K562 (cell line): ENCODE results near the gene RBM20. TPM values are rescaled to one million over a fixed set of nuclear protein-coding genes. Genes with fewer than 3 reads are reported as not detected.

Experiments used
- ATAC-seq: fragments of 200-7000 bp; cut with Tn5 transposase; 3 replicates; pipeline ENCODE4 v1.9.1; 2020; ENCODE audit warnings: moderate library complexity
- BruUV-seq: library from RNA; stranded (reverse); fragments of 400-500 nt; replicated peaks from 2 replicates; lab custom pipeline; 2021; lab: Mats Ljungman, UMichigan
- CTCF ChIA-PET: fragments of 300-600 bp; formaldehyde crosslinking; extraction: SDS; loops from one replicate; lab custom pipeline; 2021; ENCODE audit warnings: low intra/inter-chr PET ratio; lab: Yijun Ruan, JAX
- POLR2A ChIA-PET: fragments of 300-600, 350-650 bp; sonication (Branson Sonifier 250); formaldehyde crosslinking; extraction: SDS; loops from one replicate; lab custom pipeline; 2021; ENCODE audit warnings: antibody characterized with exemption, inconsistent platforms; lab: Yijun Ruan, JAX
- DNase-seq, 4 experiments: peaks; one replicate each; pipeline versions ENCODE4 v3.0.0 to v3.0.0-alpha.2; 2011 to 2018; ENCODE audit warnings: low spot score in 3 of 4, mixed read lengths in 3 of 4; ENCODE audit errors: extremely low read depth in 1 of 4
- FAIRE-seq: peaks from 2 replicates; lab custom pipeline; 2011; peaks lifted over from hg19 to GRCh38; lab: Jason Lieb, UNC
- H2AFZ ChIP-seq: 2 replicates; pipeline ENCODE4 v1.6.0; 2011; ENCODE audit warnings: low read depth, low read length, control low read depth, inconsistent platforms
- H3K27ac ChIP-seq: fragments of 200-600 bp; 3 replicates; pipeline ENCODE4 v1.8.0; 2011; ENCODE audit warnings: low read depth, mild to moderate bottlenecking, control low read depth, inconsistent platforms, low read length, moderate library complexity, mixed read lengths; ENCODE audit errors: extremely low read depth
- H3K27me3 ChIP-seq, 2 experiments: fragments of 300-600 bp in 1 of 2; 2 replicates in 1 of 2; 3 replicates in 1 of 2; pipeline versions ENCODE4 v1.6.0 to v1.8.0; 2011; ENCODE audit warnings: inconsistent platforms in 2 of 2, low read length in 2 of 2, mild to moderate bottlenecking in 1 of 2, mixed read lengths in 1 of 2, moderate library complexity in 1 of 2; ENCODE audit not compliant: control insufficient read depth in 2 of 2, insufficient read depth in 2 of 2
- H3K36me3 ChIP-seq: fragments of 300-600 bp; 3 replicates; pipeline ENCODE4 v1.8.0; 2011; ENCODE audit warnings: mild to moderate bottlenecking, low read length, inconsistent platforms; ENCODE audit not compliant: control insufficient read depth, insufficient read depth
- H3K4me1 ChIP-seq, 2 experiments: fragments of 200-600 bp in 1 of 2; replicated peaks in 1 of 2; 2 replicates in 1 of 2; 3 replicates in 1 of 2; pipeline versions ENCODE4 v1.5.1 to v1.8.0; 2011; ENCODE audit warnings: inconsistent platforms in 2 of 2, low read length in 2 of 2, mild to moderate bottlenecking in 1 of 2, mixed read lengths in 1 of 2, moderate library complexity in 1 of 2; ENCODE audit not compliant: control insufficient read depth in 2 of 2, insufficient read depth in 2 of 2
- H3K4me2 ChIP-seq: 2 replicates; pipeline ENCODE4 v1.6.1; 2011; ENCODE audit warnings: low read length, control low read depth, inconsistent platforms, mixed read lengths; ENCODE audit not compliant: insufficient read depth
- H3K4me3 ChIP-seq: fragments of 200-600 bp; sonication (generic), shearing (Covaris generic); 2 replicates; pipeline ENCODE4 v1.5.1; 2016; ENCODE audit warnings: control low read depth, inconsistent platforms
- H3K79me2 ChIP-seq: fragments of 200-600 bp; 3 replicates; pipeline ENCODE4 v1.8.0; 2011; ENCODE audit warnings: low read length, inconsistent platforms; ENCODE audit not compliant: control insufficient read depth, insufficient read depth
- H3K9ac ChIP-seq, 2 experiments: 2 replicates each; pipeline versions ENCODE4 v1.6.0 to v1.6.1; 2011; ENCODE audit warnings: low read depth in 2 of 2, low read length in 2 of 2, control low read depth in 1 of 2, inconsistent platforms in 1 of 2, mild to moderate bottlenecking in 1 of 2, mixed read lengths in 1 of 2; ENCODE audit not compliant: insufficient read depth in 1 of 2
- H3K9me1 ChIP-seq: one replicate; pipeline ENCODE4 v1.6.0; 2011; ENCODE audit warnings: inconsistent platforms, mild to moderate bottlenecking, low read length, moderate library complexity; ENCODE audit not compliant: control insufficient read depth, insufficient read depth
- H3K9me3 ChIP-seq: replicated peaks from 2 replicates; pipeline ENCODE4 v1.5.1; 2011; ENCODE audit warnings: low read depth, low read length, inconsistent platforms; ENCODE audit not compliant: control insufficient read depth, insufficient read depth
- H4K20me1 ChIP-seq: replicated peaks from 2 replicates; pipeline ENCODE4 v1.6.1; 2011; ENCODE audit warnings: low read length, inconsistent platforms, mixed read lengths; ENCODE audit not compliant: control insufficient read depth, insufficient read depth
- EGR1 ChIP-seq: fragments of 450-650 bp; conservative IDR thresholded peaks from 2 replicates; pipeline ENCODE4 v1.6.1; 2017; ENCODE audit warnings: mild to moderate bottlenecking
- NFATC3 ChIP-seq: fragments of 450-650 bp; IDR thresholded peaks from 2 replicates; pipeline ENCODE4 v1.6.1; 2017; ENCODE audit warnings: mild to moderate bottlenecking
- POU5F1 ChIP-seq: fragments of 150-350 bp; IDR thresholded peaks from 2 replicates; pipeline ENCODE4 v1.6.1; 2014; ENCODE audit warnings: borderline replicate concordance, low read length, low read depth, mild to moderate bottlenecking; ENCODE audit not compliant: partially characterized antibody
- SPI1 ChIP-seq: IDR thresholded peaks from 2 replicates; pipeline ENCODE4 v1.6.1; 2011; ENCODE audit warnings: low read depth, low read length, control low read depth, borderline replicate concordance
- ZC3H11A ChIP-seq: IDR thresholded peaks from 2 replicates; pipeline ENCODE4 v1.6.1; 2012; ENCODE audit warnings: low read depth, low read length, improper control_type of control experiment
- ZKSCAN3 ChIP-seq: fragments of 250-450 bp; sonication (Bioruptor Pico); IDR thresholded peaks from 2 replicates; pipeline ENCODE4 v1.4.0; 2020
- ZNF76 ChIP-seq: fragments of 250-450 bp; sonication (Bioruptor Pico); IDR thresholded peaks from 2 replicates; pipeline ENCODE4 v1.4.0; 2020; ENCODE audit warnings: mild to moderate bottlenecking, moderate library complexity, borderline replicate concordance
- in situ Hi-C: fragments of 300-500 bp; cut with MboI; formaldehyde crosslinking; loops from 4 replicates; pipeline ENCODE4 v1.15.0; 2018; ENCODE audit warnings: inconsistent platforms, mixed read lengths
- intact Hi-C: fragments of 100-400 bp; cut with micrococcal nuclease; formaldehyde crosslinking; loops from 2 replicates; pipeline ENCODE4 v1.14.2; 2022
- polyA plus RNA-seq, 8 experiments: library from polyadenylated mRNA; depleted of rRNA in 4 of 8; stranded (reverse) in 5 of 8; unstranded in 3 of 8; fragments of >200 nt; fragmentation: Nextera tagmentation in 2 of 8; fragmentation: Illumina TruSeq in 1 of 8; extraction: Ambion mirVana in 2 of 8; extraction: Trizol in 1 of 8; gene quantifications; 2 replicates each; pipeline versions ENCODE4 v1.2.1 to v1.2.3, GENCODE V29; 2011 to 2014; ENCODE audit warnings: inconsistent platforms in 1 of 8, missing spikeins in 1 of 8
- total RNA-seq, 7 experiments: library from RNA; depleted of rRNA in 6 of 7; stranded (reverse); fragments of >200 nt in 6 of 7; fragmentation: Illumina TruSeq in 2 of 7; extraction: Trizol in 2 of 7; gene quantifications; 2 replicates each; pipeline versions ENCODE4 v1.2.1 to v1.2.3, GENCODE V29; 2011 to 2021; ENCODE audit warnings: low replicate concordance in 1 of 7
- TF ChIP-seq, protein P1 (sequence below), 3 experiments: IDR thresholded peaks in 2 of 3; conservative IDR thresholded peaks in 1 of 3; 2 replicates each; pipeline ENCODE4 v1.5.1; 2011 to 2012; ENCODE audit warnings: low read length in 3 of 3, mild to moderate bottlenecking in 3 of 3, control low read depth in 2 of 3, improper control_type of control experiment in 1 of 3, inconsistent platforms in 1 of 3, low read depth in 1 of 3, mixed read lengths in 1 of 3, moderate library complexity in 1 of 3; ENCODE audit not compliant: insufficient read depth in 2 of 3

RBM20 gene
- total and polyA plus RNA-seq, 9 of the 15 experiments (the other 6 are each of a cell fraction or from before 2014, with no cell fraction given) = 0.63 to 5.7 (median 3.2) TPM

GRCh38 chr10:110628161-110628560 lies 16.0 kb upstream of the RBM20 start:
- Histone ChIP-seq H2AFZ (no peak overlapping the region), H3K4me1 (no peaks in the 10 kb centered on the region; a peak in 2 of 5 replicates), H3K79me2 (no peaks in the 10 kb centered on the region), H3K9me1 (no peaks in the 10 kb centered on the region), H3K27me3 (no peaks in the 10 kb centered on the region)
- CTCF ChIA-PET = no interaction called here
- FAIRE-seq (no peak), DNase-seq (no peak), ATAC-seq (no peak)
- TF ChIP-seq ZKSCAN3 (CRISPR knock-in tag) (no peak), NFATC3 (no peak), EGR1 (no peak), SPI1 (no peak), ZC3H11A (no peak), POU5F1 (no peak), ZNF76 (CRISPR knock-in tag) (no peak)
- TF ChIP-seq, protein P1, sequence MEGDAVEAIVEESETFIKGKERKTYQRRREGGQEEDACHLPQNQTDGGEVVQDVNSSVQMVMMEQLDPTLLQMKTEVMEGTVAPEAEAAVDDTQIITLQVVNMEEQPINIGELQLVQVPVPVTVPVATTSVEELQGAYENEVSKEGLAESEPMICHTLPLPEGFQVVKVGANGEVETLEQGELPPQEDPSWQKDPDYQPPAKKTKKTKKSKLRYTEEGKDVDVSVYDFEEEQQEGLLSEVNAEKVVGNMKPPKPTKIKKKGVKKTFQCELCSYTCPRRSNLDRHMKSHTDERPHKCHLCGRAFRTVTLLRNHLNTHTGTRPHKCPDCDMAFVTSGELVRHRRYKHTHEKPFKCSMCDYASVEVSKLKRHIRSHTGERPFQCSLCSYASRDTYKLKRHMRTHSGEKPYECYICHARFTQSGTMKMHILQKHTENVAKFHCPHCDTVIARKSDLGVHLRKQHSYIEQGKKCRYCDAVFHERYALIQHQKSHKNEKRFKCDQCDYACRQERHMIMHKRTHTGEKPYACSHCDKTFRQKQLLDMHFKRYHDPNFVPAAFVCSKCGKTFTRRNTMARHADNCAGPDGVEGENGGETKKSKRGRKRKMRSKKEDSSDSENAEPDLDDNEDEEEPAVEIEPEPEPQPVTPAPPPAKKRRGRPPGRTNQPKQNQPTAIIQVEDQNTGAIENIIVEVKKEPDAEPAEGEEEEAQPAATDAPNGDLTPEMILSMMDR (IDR thresholded peaks at IDR 0.05 in 2 of 3, conservative IDR thresholded peaks at IDR 0.05 in 1 of 3; ENCODE audit: insufficient read depth in 2 of 3, low read depth in 1 of 3, low read length in 3 of 3) = no peak
- TF ChIP-seq, all 486 proteins: peak for 0
- Histone ChIP-seq H3K4me3 (no peak overlapping the region), H3K36me3 (no peaks in the 10 kb centered on the region), H3K9ac (no peak overlapping the region), H3K4me2 (no peak overlapping the region), H4K20me1 (no peaks in the 10 kb centered on the region), H3K27ac (no peak overlapping the region), H3K9me3 (no peaks in the 10 kb centered on the region)
- POLR2A ChIA-PET = no interaction called here
- in situ Hi-C loops (no loop called here), intact Hi-C loops (no loop called here)
- no TSS peak for BruUV-seq
